ENCODE results near the gene C13orf46. TPM values are rescaled to one million over a fixed set of nuclear protein-coding genes. Genes with fewer than 3 reads are reported as not detected.

Gene C13orf46
- total and polyA plus RNA-seq, 2 experiments from 2014 or later, result 1.7 TPM; not detected in 1

DNA sequence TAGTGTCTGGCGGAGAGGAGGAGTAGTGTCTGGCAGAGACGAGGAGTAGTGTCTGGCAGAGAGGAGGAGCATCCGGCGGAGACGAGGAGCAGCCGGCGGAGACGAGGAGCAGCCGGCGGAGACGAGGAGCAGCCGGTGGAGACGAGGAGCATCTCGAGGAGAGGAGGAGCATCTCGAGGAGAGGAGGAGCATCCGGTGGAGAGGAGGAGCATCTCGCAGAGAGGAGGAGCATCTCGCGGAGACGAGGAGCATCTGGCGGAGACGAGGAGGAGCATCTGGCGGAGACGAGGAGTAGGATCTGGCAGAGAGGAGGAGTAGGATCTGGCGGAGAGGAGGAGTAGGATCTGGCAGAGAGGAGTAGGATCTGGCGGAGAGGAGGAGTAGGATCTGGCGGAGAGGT, 18.2 kb downstream of the C13orf46 start:
- no peaks in the 10 kb centered on the region; the same call in 1 of the 2 replicates for H3K36me3 ChIP-seq (ENCODE audit: low read depth)
- no peak for DNase-seq
- no peak overlapping the region for H3K4me2 ChIP-seq (ENCODE audit: unreplicated experiment)
- H3K4me3 ChIP-seq, result no peak overlapping the region
- H3K9me2 ChIP-seq (ENCODE audit: insufficient read depth), result no peaks in the 10 kb centered on the region
- peaks cover 12% of the 10 kb centered on the region; the same call in 1 of the 2 replicates for H3F3A ChIP-seq (ENCODE audit: insufficient read depth)
- peaks cover 8% of the 10 kb centered on the region for H3K4me1 ChIP-seq (ENCODE audit: insufficient read depth)
- 92 to 98% methylated on average over 21 to 27 of the region's 27 CpGs for WGBS, 2 experiments (ENCODE audit: low coverage in 1 of 2, low lambda C conversion rate in 2 of 2, missing lambda C conversion rate in 2 of 2)
- H4K20me1 ChIP-seq (ENCODE audit: insufficient read depth), result no peaks in the 10 kb centered on the region
- H3K27me3 ChIP-seq (replicated peaks; ENCODE audit: insufficient read depth), result no peaks in the 10 kb centered on the region
- TF ChIP-seq EZH2phosphoT487 (IDR thresholded peaks at IDR 0.05; ENCODE audit: insufficient read depth, low read depth), result no peak
- no peak for TF ChIP-seq EZH2 (IDR thresholded peaks at IDR 0.05; ENCODE audit: insufficient read depth, poor library complexity, severe bottlenecking)
- in situ Hi-C loops (cut with MboI), result no loop called here
- no peaks in the 10 kb centered on the region for H3K9me3 ChIP-seq (ENCODE audit: low read depth)
- H3K9ac ChIP-seq, result no peak overlapping the region
- H3K27ac ChIP-seq, result no peak overlapping the region
- no peak overlapping the region for H2AFZ ChIP-seq
- no peaks in the 10 kb centered on the region for H3K79me2 ChIP-seq (ENCODE audit: insufficient read depth)

DNA sequence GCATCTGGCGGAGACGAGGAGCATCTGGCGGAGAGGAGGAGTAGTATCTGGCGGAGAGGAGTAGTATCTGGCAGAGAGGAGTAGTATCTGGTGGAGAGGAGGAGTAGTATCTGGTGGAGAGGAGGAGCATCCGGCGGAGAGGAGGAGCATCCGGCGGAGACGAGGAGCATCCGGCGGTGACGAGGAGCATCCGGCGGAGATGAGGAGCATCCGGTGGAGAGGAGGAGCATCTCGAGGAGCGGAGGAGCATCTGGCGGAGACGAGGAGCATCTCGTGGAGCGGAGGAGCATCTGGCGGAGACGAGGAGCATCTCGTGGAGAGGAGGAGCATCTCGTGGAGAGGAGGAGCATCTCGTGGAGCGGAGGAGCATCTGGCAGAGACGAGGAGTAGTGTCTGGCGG, 18.6 kb downstream of the C13orf46 start:
- Histone ChIP-seq H2AFZ (no peak overlapping the region), H3K27me3 (replicated peaks; ENCODE audit: insufficient read depth) (no peaks in the 10 kb centered on the region), H3K27ac (no peak overlapping the region), H3F3A (ENCODE audit: insufficient read depth) (peaks cover 9% of the 10 kb centered on the region; the same call in 1 of the 2 replicates), H3K9me3 (ENCODE audit: low read depth) (no peaks in the 10 kb centered on the region), H3K9me2 (ENCODE audit: insufficient read depth) (no peaks in the 10 kb centered on the region), H4K20me1 (ENCODE audit: insufficient read depth) (no peaks in the 10 kb centered on the region), H3K4me2 (ENCODE audit: unreplicated experiment) (no peak overlapping the region), H3K79me2 (ENCODE audit: insufficient read depth) (no peaks in the 10 kb centered on the region), H3K4me3 (no peak overlapping the region), H3K36me3 (ENCODE audit: low read depth) (no peaks in the 10 kb centered on the region; the same call in 1 of the 2 replicates), H3K9ac (no peak overlapping the region), H3K4me1 (ENCODE audit: insufficient read depth) (peaks cover 8% of the 10 kb centered on the region)
- DNase-seq, result no peak
- TF ChIP-seq EZH2 (IDR thresholded peaks at IDR 0.05; ENCODE audit: insufficient read depth, poor library complexity, severe bottlenecking) (no peak), EZH2phosphoT487 (IDR thresholded peaks at IDR 0.05; ENCODE audit: insufficient read depth, low read depth) (no peak)
- WGBS, 2 experiments (ENCODE audit: low coverage in 1 of 2, low lambda C conversion rate in 2 of 2, missing lambda C conversion rate in 2 of 2), result 90 to 95% methylated on average over 15 to 29 of the region's 29 CpGs
- in situ Hi-C loops (cut with MboI), result no loop called here

DNA sequence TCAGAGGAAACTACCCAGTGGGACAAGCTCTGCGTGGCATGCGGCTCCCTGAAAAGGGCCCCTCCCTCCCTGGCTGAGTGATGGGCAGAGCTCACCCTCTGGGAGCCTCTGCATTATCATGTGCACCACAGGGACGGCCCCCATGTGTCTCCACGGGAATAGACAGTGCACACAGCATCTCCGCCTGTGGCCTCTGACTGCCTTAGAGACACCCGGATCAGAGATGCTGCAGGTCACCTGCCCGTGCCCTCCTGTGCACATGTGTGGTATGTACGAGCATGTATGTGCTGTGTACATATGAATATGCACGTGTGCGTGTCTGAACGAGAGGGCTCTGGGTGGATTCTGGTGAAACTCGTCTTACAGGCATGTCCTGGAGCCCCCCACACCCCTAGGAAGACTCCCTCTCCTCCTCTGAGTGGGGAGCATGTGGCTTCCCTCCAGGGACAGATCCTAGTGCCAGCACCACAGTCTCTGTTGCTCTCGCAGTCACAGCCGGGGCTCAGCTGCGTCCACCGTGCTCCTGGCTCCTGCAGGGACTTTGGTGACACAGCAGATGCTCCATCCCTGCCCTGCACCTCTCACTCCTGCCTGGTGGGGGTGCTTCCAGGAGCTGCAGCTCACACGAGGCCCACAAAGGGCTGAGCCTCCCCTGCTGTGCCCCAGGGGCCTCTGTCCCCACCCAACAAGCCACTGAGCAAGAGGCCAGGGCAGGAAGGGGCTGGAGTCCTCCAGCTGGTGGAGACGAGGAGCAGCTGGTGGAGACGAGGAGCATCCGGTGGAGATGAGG, 19.6 kb downstream of the C13orf46 start:
- Histone ChIP-seq H3K9me2 (ENCODE audit: insufficient read depth) (no peaks in the 10 kb centered on the region), H4K20me1 (ENCODE audit: insufficient read depth) (no peaks in the 10 kb centered on the region), H3K4me1 (ENCODE audit: insufficient read depth) (peaks cover 8% of the 10 kb centered on the region), H3K27ac (no peak overlapping the region), H3K4me3 (no peak overlapping the region), H3K9me3 (ENCODE audit: low read depth) (no peaks in the 10 kb centered on the region), H3K9ac (no peak overlapping the region), H3K27me3 (replicated peaks; ENCODE audit: insufficient read depth) (no peaks in the 10 kb centered on the region), H3K36me3 (ENCODE audit: low read depth) (no peaks in the 10 kb centered on the region), H3K4me2 (ENCODE audit: unreplicated experiment) (no peak overlapping the region), H3F3A (ENCODE audit: insufficient read depth) (peaks cover under 1% of the 10 kb centered on the region; the same call in 1 of the 2 replicates), H3K79me2 (ENCODE audit: insufficient read depth) (no peaks in the 10 kb centered on the region), H2AFZ (no peak overlapping the region)
- 90 to 91% methylated on average over 18 to 20 of the region's 20 CpGs for WGBS, 2 experiments (ENCODE audit: low coverage in 1 of 2, low lambda C conversion rate in 2 of 2, missing lambda C conversion rate in 2 of 2)
- in situ Hi-C loops (cut with MboI), result no loop called here
- DNase-seq, result no peak
- TF ChIP-seq EZH2 (IDR thresholded peaks at IDR 0.05; ENCODE audit: insufficient read depth, poor library complexity, severe bottlenecking), result no peak
- no peak for TF ChIP-seq EZH2phosphoT487 (IDR thresholded peaks at IDR 0.05; ENCODE audit: insufficient read depth, low read depth)

DNA sequence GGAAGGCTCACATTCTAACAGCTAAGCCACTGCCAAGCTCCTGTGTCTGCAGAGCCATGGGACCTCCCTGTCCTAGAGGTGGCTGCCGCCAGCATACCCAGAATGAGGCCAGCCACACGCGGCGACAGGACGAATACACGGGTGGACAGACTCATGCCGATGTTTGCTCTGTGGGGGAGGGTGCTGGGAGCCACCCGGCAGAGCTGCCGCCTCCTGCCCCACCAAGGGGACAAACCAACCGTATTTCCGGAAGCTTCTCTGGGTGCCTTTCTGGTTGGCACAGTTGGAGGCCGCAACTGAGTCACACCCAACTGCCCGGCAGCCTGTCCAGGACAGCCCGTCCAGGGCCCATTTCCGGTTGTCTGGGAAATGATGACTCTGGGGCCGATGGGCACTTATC, 20.3 kb downstream of the C13orf46 start:
- no peaks in the 10 kb centered on the region for H4K20me1 ChIP-seq (ENCODE audit: insufficient read depth)
- no peaks in the 10 kb centered on the region for H3K27me3 ChIP-seq (replicated peaks; ENCODE audit: insufficient read depth)
- no peak overlapping the region for H2AFZ ChIP-seq
- TF ChIP-seq EZH2 (IDR thresholded peaks at IDR 0.05; ENCODE audit: insufficient read depth, poor library complexity, severe bottlenecking) (no peak), EZH2phosphoT487 (IDR thresholded peaks at IDR 0.05; ENCODE audit: insufficient read depth, low read depth) (no peak)
- H3K4me1 ChIP-seq (ENCODE audit: insufficient read depth), result peaks cover 8% of the 10 kb centered on the region
- peak; percentile 61 for DNase-seq
- H3K9me2 ChIP-seq (ENCODE audit: insufficient read depth), result no peaks in the 10 kb centered on the region
- H3F3A ChIP-seq (ENCODE audit: insufficient read depth), result no peaks in the 10 kb centered on the region
- H3K79me2 ChIP-seq (ENCODE audit: insufficient read depth), result no peaks in the 10 kb centered on the region
- no peaks in the 10 kb centered on the region for H3K9me3 ChIP-seq (ENCODE audit: low read depth)
- WGBS, 2 experiments (ENCODE audit: low coverage in 1 of 2, low lambda C conversion rate in 2 of 2, missing lambda C conversion rate in 2 of 2), result 28 to 29% methylated on average over 16 of the region's 16 CpGs
- in situ Hi-C loops (cut with MboI), result no loop called here
- no peak overlapping the region for H3K9ac ChIP-seq
- no peaks in the 10 kb centered on the region for H3K36me3 ChIP-seq (ENCODE audit: low read depth)
- H3K27ac ChIP-seq, result no peak overlapping the region
- no peak overlapping the region for H3K4me3 ChIP-seq
- no peak overlapping the region for H3K4me2 ChIP-seq (ENCODE audit: unreplicated experiment)
